CD14-positive monocyte (primary cell): Measurements from ENCODE around the gene PRSS50. TPM values are rescaled to one million over a fixed set of nuclear protein-coding genes. Genes with fewer than 3 reads are reported as not detected.

ENCODE experiments used
- DNase-seq, 3 donors: peaks; one replicate each; pipeline ENCODE4 v3.0.0-alpha.2; 2011 to 2022
- H2AFZ ChIP-seq: 2 replicates; pipeline ENCODE4 v1.6.0; 2012; ENCODE audit warnings: mild to moderate bottlenecking, low read depth, low read length, inconsistent platforms; ENCODE audit not compliant: insufficient read depth, poor library complexity, severe bottlenecking
- H3K27ac ChIP-seq, 2 donors: 1 replicate in 1 of 2; 2 replicates in 1 of 2; pipeline ENCODE4 v1.5.1; 2012 to 2013; ENCODE audit warnings: low read length in 2 of 2, control low read depth in 1 of 2, inconsistent platforms in 1 of 2, low read depth in 1 of 2, mild to moderate bottlenecking in 1 of 2
- H3K27me3 ChIP-seq, 2 donors: one replicate each; pipeline versions ENCODE4 v1.6.0 to v1.6.1; 2011 to 2013; ENCODE audit warnings: low read length in 2 of 2; ENCODE audit not compliant: control insufficient read depth in 2 of 2, insufficient read depth in 2 of 2
- H3K36me3 ChIP-seq, 2 donors: replicated peaks in 1 of 2; 1 replicate in 1 of 2; 2 replicates in 1 of 2; pipeline versions ENCODE4 v1.5.1 to v1.6.1; 2012 to 2013; ENCODE audit warnings: low read length in 2 of 2, control low read depth in 1 of 2, inconsistent platforms in 1 of 2, mild to moderate bottlenecking in 1 of 2; ENCODE audit not compliant: insufficient read depth in 2 of 2, control insufficient read depth in 1 of 2
- H3K4me1 ChIP-seq, 2 donors: 1 replicate in 1 of 2; 2 replicates in 1 of 2; pipeline versions ENCODE4 v1.5.1 to v1.6.1; 2012 to 2013; ENCODE audit warnings: low read length in 2 of 2, control low read depth in 1 of 2, inconsistent platforms in 1 of 2, mild to moderate bottlenecking in 1 of 2, moderate library complexity in 1 of 2; ENCODE audit not compliant: insufficient read depth in 2 of 2, control insufficient read depth in 1 of 2
- H3K4me2 ChIP-seq: replicated peaks from 2 replicates; pipeline ENCODE3; 2012; ENCODE audit warnings: low read length, moderate library complexity, mild to moderate bottlenecking; ENCODE audit not compliant: poor library complexity, severe bottlenecking; ENCODE audit errors: extremely low read depth
- H3K4me3 ChIP-seq, 3 experiments: fragments of 200-600 bp in 1 of 3; sonication (generic) in 1 of 3; replicated peaks in 1 of 3; 1 replicate in 2 of 3; 2 replicates in 1 of 3; pipeline ENCODE4 v1.5.1; 2011 to 2013; ENCODE audit warnings: low read length in 3 of 3, mild to moderate bottlenecking in 3 of 3, control low read depth in 2 of 3, low read depth in 2 of 3, inconsistent platforms in 1 of 3, moderate library complexity in 1 of 3
- H3K79me2 ChIP-seq: 2 replicates; pipeline ENCODE4 v1.6.0; 2012; ENCODE audit warnings: mild to moderate bottlenecking, control low read depth, inconsistent platforms, low read length, moderate library complexity; ENCODE audit not compliant: insufficient read depth
- H3K9ac ChIP-seq: 2 replicates; pipeline ENCODE4 v1.6.0; 2017; ENCODE audit warnings: low read length, mild to moderate bottlenecking; ENCODE audit not compliant: insufficient read depth, poor library complexity, severe bottlenecking
- H3K9me3 ChIP-seq, 2 donors: replicated peaks in 1 of 2; 1 replicate in 1 of 2; 2 replicates in 1 of 2; pipeline versions ENCODE4 v1.5.1 to v1.6.1; 2012 to 2013; ENCODE audit warnings: low read length in 2 of 2, control low read depth in 1 of 2; ENCODE audit not compliant: control insufficient read depth in 1 of 2, insufficient read depth in 1 of 2
- H4K20me1 ChIP-seq: 2 replicates; pipeline ENCODE4 v1.6.0; 2012; ENCODE audit warnings: mild to moderate bottlenecking, low read length, control low read depth, moderate library complexity; ENCODE audit not compliant: insufficient read depth
- H3K27ac Mint-ChIP-seq, 7 donors: one replicate each; pipeline ENCODE4 v1.8.0; 2020; ENCODE audit warnings: mild to moderate bottlenecking in 7 of 7, mixed read lengths in 7 of 7, moderate library complexity in 6 of 7, inconsistent platforms in 2 of 7
- H3K27me3 Mint-ChIP-seq, 3 donors: one replicate each; pipeline ENCODE4 v1.8.0; 2021 to 2022; ENCODE audit warnings: low read depth in 3 of 3, mild to moderate bottlenecking in 3 of 3, mixed read lengths in 3 of 3, moderate library complexity in 3 of 3, inconsistent platforms in 1 of 3
- H3K36me3 Mint-ChIP-seq, 2 donors: one replicate each; pipeline ENCODE4 v1.8.0; 2020; ENCODE audit warnings: mixed read lengths in 2 of 2, inconsistent platforms in 1 of 2, mild to moderate bottlenecking in 1 of 2
- H3K4me1 Mint-ChIP-seq: one replicate; pipeline ENCODE4 v1.8.0; 2020; ENCODE audit warnings: mild to moderate bottlenecking, mixed read lengths
- H3K4me3 Mint-ChIP-seq, 2 donors: one replicate each; pipeline ENCODE4 v1.8.0; 2020; ENCODE audit warnings: mild to moderate bottlenecking in 2 of 2, mixed read lengths in 2 of 2, moderate library complexity in 1 of 2
- H3K9me3 Mint-ChIP-seq, 7 donors: one replicate each; pipeline ENCODE4 v1.8.0; 2020 to 2022; ENCODE audit warnings: mixed read lengths in 7 of 7, mild to moderate bottlenecking in 6 of 7, moderate library complexity in 6 of 7, inconsistent platforms in 2 of 7
- WGBS: methylation state at CpG from one replicate; pipeline ENCODE4 v1.1.5; 2013; ENCODE audit warnings: missing lambda C conversion rate; ENCODE audit not compliant: insufficient coverage; 5-methylcytosine and 5-hydroxymethylcytosine counted together
- intact Hi-C, 2 donors: fragments of 100-400 bp; cut with micrococcal nuclease; formaldehyde crosslinking; loops; one replicate each; pipeline versions ENCODE4 v1.15.0 to v1.15.1; 2023
- polyA plus RNA-seq, 3 donors: library from polyadenylated mRNA; depleted of rRNA in 1 of 3; unstranded in 2 of 3; stranded (reverse) in 1 of 3; fragments of 300-500 nt in 2 of 3; fragments of >200 nt in 1 of 3; fragmentation: Illumina TruSeq in 2 of 3; gene quantifications; 1 replicate in 2 of 3; 2 replicates in 1 of 3; pipeline ENCODE4 v1.2.3, GENCODE V29; 2012 to 2021
- TF ChIP-seq, protein P1 (sequence below): fragments of 200-600 bp; IDR thresholded peaks from one replicate; pipeline ENCODE4 v1.8.0; 2022; ENCODE audit warnings: antibody characterized with exemption, mild to moderate bottlenecking

PRSS50 gene
- polyA plus RNA-seq, 3 donors = not detected

DNA sequence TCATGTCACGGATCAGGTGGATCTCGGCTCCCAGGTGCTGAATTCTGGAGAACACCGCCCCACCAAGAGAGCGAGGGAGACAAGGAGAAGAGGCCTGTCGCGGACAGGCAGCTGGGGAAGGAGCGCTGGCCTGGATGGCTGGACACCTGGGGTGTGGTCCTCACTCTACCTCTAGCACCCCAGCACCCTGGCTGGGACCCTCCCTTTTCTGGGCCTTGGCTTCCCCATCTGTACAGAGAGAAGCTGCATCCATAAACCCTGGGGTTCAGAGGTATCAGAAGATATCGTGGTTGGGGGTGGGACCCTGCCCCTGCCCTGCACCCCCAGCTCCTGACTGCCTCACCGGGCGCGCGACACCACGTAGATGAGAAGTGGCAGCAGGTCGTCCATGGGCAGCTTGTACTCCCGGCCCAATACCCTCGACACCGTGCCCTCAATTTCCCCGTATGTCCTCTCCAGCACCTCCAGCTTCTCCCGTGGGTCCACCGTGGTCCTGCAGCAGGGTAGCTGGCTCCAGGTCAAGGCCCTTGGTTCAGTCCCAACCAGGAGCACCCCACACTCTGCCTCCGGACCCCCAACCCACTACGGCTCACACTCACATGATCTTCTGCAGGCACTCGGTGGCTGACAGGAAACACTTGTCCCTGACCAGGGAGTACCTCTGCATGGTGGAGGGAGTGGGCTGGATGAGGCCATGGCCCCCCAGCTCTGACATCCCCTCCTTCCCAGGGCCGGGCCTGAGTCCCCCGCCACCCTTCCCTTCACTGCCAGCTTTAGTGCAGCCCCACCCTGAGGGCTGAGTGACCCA, 45.9 kb downstream of the PRSS50 start:
- Mint-ChIP-seq H3K36me3 (no peaks in the 10 kb centered on the region), H3K4me3 (no peak overlapping the region), H3K9me3 (peaks cover 0 to 2% (median 0%) of the 10 kb centered on the region in 7 donors), H3K27ac (peak overlapping the region in 2 of 7 donors; percentile 18 to 57), H3K4me1 (no peaks in the 10 kb centered on the region), H3K27me3 (peaks cover under 1 to 2% (median 2%) of the 10 kb centered on the region in 3 donors)
- Histone ChIP-seq H3K36me3 (no peaks in the 10 kb centered on the region), H4K20me1 (no peaks in the 10 kb centered on the region), H3K27ac (no peak overlapping the region), H3K4me1 (no peaks in the 10 kb centered on the region), H3K4me2 (no peak overlapping the region), H3K79me2 (no peaks in the 10 kb centered on the region), H3K4me3 (no peak overlapping the region), H3K27me3 (no peaks in the 10 kb centered on the region), H2AFZ (no peak overlapping the region), H3K9ac (no peak overlapping the region), H3K9me3 (no peaks in the 10 kb centered on the region)
- TF ChIP-seq, protein P1, sequence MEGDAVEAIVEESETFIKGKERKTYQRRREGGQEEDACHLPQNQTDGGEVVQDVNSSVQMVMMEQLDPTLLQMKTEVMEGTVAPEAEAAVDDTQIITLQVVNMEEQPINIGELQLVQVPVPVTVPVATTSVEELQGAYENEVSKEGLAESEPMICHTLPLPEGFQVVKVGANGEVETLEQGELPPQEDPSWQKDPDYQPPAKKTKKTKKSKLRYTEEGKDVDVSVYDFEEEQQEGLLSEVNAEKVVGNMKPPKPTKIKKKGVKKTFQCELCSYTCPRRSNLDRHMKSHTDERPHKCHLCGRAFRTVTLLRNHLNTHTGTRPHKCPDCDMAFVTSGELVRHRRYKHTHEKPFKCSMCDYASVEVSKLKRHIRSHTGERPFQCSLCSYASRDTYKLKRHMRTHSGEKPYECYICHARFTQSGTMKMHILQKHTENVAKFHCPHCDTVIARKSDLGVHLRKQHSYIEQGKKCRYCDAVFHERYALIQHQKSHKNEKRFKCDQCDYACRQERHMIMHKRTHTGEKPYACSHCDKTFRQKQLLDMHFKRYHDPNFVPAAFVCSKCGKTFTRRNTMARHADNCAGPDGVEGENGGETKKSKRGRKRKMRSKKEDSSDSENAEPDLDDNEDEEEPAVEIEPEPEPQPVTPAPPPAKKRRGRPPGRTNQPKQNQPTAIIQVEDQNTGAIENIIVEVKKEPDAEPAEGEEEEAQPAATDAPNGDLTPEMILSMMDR = no peak
- intact Hi-C loops = no loop called here
- no peak for DNase-seq
- WGBS = 90% methylated on average over 17 of the region's 25 CpGs

DNA sequence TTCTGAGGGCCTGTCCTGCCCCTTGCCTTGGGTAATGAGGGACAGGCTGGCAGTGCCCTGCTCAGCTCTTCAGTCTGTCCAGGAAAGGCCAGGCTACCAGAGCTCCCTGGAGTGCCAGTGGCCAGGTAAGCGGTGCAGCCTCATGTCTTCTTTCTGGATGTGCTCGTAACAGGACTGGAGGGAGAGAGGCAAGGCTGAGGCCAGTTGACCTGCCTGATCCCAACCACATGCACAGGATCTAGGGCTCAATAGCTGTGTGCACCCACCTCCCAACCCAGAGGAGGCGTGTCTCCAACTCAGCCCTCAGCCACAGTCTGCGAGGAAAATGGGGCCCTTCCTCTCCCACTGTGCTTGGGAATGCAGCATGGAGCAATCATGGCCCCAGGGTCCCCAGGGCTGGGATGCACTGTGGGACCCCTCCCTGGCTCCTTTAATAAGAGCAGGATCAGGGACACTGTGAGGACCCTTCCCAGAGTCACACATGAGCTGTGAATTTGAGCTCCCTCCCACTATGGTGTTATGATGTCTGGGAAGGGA, 46.7 kb downstream of the PRSS50 start:
- Histone ChIP-seq H3K27ac (no peak overlapping the region), H3K27me3 (no peaks in the 10 kb centered on the region), H3K4me1 (no peaks in the 10 kb centered on the region), H3K4me2 (no peak overlapping the region), H3K4me3 (no peak overlapping the region), H2AFZ (no peak overlapping the region), H3K36me3 (no peaks in the 10 kb centered on the region), H3K9me3 (no peaks in the 10 kb centered on the region), H4K20me1 (no peaks in the 10 kb centered on the region), H3K9ac (no peak overlapping the region), H3K79me2 (no peaks in the 10 kb centered on the region)
- Mint-ChIP-seq H3K4me1 (no peaks in the 10 kb centered on the region), H3K27ac (peak overlapping the region in 3 of 7 donors; percentile 18 to 57 (median 20)), H3K27me3 (peaks cover 1 to 2% (median 2%) of the 10 kb centered on the region in 3 donors), H3K9me3 (peaks cover 0 to 2% (median 0%) of the 10 kb centered on the region in 7 donors), H3K4me3 (no peak overlapping the region), H3K36me3 (no peaks in the 10 kb centered on the region)
- intact Hi-C loops = no loop called here
- TF ChIP-seq, protein P1 = no peak
- no peak for DNase-seq
- WGBS = 100% methylated on average over 3 of the region's 4 CpGs
